ENCODE results near the gene PRKAR1B.
"Not testable (repeated sequence)": the region's sequence is repeated elsewhere in the genome, so short reads cannot be mapped to it uniquely, and the experiment has no call there.

Gene PRKAR1B

GRCh38 chr7:665736-666453 is 61.2 kb downstream of the PRKAR1B start:
- DNase-seq, result no peak

GRCh38 chr7:664997-665735 is 61.9 kb downstream of the PRKAR1B start:
- DNase-seq, result no peak

- DNase-seq, result peak; percentile 2
Observed at GRCh38 chr7:664402-664775, 62.7 kb downstream of the PRKAR1B start.

GRCh38 chr7:662576-662975 is 64.5 kb downstream of the PRKAR1B start:
- DNase-seq, result no peak

- no peak for DNase-seq
Observed at GRCh38 chr7:659996-660395, 67.1 kb downstream of the PRKAR1B start.

GRCh38 chr7:659306-659847 is 67.7 kb downstream of the PRKAR1B start:
- no peak for DNase-seq

GRCh38 chr7:657565-658119 is 69.4 kb downstream of the PRKAR1B start:
- DNase-seq, result no peak

- not testable (repeated sequence) for DNase-seq
Observed at GRCh38 chr7:657010-657409, 70.1 kb downstream of the PRKAR1B start.

GRCh38 chr7:655758-656157 is 71.3 kb downstream of the PRKAR1B start:
- DNase-seq, result no peak

- DNase-seq, result no peak
Observed at GRCh38 chr7:653829-654764, 73.0 kb downstream of the PRKAR1B start.

GRCh38 chr7:652881-653280 is 74.2 kb downstream of the PRKAR1B start:
- DNase-seq, result no peak

GRCh38 chr7:652167-652566 is 74.9 kb downstream of the PRKAR1B start:
- not testable (repeated sequence) for DNase-seq

GRCh38 chr7:651032-651728 is 75.9 kb downstream of the PRKAR1B start:
- peak; percentile 43 for DNase-seq

- DNase-seq, result no peak
Observed at GRCh38 chr7:650339-651031, 76.6 kb downstream of the PRKAR1B start.

GRCh38 chr7:646951-647350 is 80.1 kb downstream of the PRKAR1B start:
- no peak for DNase-seq

GRCh38 chr7:646487-646886 is 80.6 kb downstream of the PRKAR1B start:
- DNase-seq, result no peak

GRCh38 chr7:645606-646005 is 81.5 kb downstream of the PRKAR1B start:
- DNase-seq, result no peak

GRCh38 chr7:644381-645305 is 82.4 kb downstream of the PRKAR1B start:
- no peak for DNase-seq

- no peak for DNase-seq
Observed at GRCh38 chr7:641966-642365, 85.1 kb downstream of the PRKAR1B start.

- DNase-seq, result no peak
Observed at GRCh38 chr7:641269-641671, 85.8 kb downstream of the PRKAR1B start.
